Superior temporal gyrus (tissue), 1 donor: ENCODE measurements around the gene WFDC1.

Source experiments
- DNase-seq: peaks from one replicate; pipeline ENCODE4 v3.0.0-alpha.2; 2016; ENCODE audit errors: extremely low spot score

The WFDC1 gene

DNA sequence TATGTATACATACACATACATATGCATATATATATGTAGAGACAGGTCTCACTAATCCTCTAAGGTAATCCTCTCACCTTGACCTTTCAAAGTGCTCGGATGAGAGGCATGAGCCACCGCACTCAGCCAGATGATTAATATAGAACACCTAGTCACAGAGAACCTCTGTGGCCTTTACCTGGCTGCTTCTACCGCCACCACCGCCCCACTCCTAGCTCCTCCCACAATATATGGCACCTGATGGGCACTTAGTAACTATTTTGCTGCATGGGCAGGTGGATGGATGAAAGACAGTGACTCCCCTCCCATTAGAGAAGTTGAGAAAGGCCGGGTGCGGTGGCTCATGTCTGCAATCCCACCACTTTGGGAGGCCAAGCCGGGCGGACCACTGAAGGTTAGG, 57.0 kb downstream of the WFDC1 start:
- DNase-seq: no peak

DNA sequence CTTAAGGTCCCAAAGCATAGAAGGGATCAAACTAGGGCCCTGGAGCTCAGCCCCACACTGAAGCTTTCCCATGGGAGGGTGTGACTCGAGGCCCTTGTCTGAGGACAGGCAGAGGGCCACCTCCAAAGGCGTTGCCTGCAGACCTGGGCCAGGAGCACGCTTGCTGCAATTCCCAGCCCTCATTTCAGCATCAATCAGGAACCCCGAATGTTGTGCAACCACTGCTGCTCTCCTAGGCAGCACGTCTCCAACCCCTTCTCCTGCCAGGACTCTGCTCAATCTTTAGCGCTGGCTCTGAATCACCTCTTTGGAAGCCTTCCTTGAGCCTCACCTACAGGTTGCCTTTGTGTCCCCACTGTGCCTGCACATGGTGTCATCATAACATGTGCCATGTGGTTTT, 59.6 kb downstream of the WFDC1 start:
- DNase-seq: no peak

DNA sequence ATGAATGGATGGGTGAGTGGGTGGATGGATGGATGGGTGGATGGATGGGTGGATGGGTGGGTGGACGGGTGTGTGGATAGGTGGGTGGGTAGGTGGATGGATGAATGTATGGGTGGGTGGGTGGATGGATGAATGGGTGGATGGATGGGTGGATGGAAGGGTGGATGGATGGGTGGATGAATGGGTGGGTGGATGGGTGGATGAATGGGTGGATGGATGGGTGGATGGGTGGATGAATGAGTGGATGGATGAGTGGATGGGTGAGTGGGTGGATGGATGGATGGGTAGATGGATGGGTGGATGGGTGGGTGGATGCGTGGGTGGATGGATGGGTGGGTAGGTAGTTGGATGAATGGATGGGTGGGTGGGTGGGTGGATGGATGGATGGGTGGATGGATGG, 60.5 kb downstream of the WFDC1 start:
- DNase-seq: no peak

DNA sequence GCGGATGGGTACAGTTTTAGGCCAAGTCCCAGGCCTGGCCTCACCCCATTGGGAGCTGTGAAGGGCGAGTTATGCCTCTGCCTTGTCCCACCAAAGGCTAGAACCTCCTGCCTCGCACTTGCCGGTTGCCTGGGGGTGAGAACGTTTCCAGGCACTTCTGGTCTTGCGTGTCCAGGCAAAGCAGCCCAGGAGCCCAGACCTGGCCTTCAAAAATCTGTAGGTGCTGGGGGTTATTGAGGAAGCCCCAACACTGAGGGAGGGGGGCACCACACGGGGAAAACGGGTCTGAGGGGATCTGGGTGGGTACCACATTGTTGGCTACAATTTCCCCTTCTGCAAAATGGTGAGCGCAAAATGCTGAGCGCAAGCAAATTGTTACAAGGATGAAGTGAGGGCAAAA, 61.5 kb downstream of the WFDC1 start:
- DNase-seq: peak; percentile 48

DNA sequence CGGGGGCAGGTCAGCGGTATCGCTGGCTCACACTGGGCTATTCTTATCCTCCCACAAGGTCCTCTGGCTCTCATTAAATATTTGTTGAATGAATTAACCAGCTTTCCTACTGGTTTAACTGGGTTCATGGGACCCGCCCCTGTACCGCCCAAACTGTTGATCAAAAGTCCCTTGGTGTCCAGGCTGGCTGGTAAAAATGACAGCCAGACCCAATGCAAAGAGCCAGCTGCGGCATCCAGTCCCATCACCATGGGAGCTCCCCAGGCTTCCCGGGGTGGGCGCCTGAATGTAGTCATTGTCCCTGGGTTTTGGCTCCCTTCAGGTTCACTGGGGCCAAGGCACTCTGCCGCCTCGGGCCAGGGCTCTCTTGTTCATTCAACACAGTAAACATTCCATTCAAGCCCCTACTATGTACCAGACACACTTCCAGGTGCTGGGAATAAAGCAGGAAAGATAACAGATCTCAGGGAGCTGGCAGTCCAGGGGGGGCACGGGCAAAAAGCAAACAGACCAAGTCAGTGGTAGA, 62.0 kb downstream of the WFDC1 start:
- DNase-seq: peak; percentile 94

DNA sequence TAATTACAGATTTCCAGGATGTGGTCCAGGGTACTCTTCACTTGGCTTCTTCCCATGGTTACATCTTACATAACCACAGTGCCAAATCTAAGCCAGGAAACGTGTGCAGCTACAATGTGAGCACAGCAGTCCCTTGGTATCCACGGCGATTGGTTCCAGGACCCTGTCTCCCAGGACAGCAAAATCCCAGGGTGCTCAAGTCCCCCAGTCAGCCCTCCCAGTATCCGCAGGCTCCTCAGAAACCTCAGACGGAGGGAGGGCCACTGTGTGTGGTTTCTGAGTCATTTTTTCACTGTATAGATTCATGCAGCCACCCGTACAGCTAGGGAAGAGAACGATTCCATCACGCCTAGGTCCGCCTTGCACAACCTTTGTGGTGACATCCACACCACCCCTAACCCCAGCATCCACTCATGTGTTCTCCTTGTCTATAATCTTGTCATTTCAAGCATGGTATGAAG, 62.5 kb downstream of the WFDC1 start:
- DNase-seq: peak; percentile 77

DNA sequence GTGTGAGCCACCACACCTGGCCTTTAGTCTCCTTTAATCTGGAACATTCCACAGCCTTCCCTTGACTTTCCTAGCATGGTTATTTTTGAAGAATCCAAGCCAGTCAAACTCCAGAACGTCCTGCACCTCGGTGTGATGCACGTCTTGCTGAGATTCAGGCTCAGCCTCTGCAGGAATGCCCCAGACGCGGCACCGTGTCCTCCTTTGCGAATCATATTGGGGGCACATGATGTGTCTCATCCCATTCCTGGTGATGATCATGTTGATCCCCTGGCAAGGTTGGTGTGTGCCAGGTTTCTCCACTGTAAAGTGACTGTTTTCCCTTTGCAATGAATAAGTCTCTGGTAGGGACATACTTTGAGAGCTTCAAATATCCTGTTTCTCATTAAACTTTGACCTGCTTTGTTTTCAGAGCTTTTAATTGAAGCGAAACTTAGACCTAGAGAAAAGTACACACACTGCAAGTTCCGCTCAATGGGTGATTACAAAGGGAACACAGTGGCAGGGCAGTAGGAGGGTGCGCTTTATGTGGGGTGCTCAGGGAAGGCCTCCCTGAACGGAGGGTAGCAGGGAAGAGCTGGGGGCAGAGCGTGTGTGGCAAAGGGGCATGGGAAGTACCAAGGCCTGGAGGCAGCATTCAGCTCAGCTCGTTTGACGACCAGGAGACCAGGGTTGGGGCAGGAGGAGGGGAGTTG, 64.1 kb downstream of the WFDC1 start:
- no peak for DNase-seq

DNA sequence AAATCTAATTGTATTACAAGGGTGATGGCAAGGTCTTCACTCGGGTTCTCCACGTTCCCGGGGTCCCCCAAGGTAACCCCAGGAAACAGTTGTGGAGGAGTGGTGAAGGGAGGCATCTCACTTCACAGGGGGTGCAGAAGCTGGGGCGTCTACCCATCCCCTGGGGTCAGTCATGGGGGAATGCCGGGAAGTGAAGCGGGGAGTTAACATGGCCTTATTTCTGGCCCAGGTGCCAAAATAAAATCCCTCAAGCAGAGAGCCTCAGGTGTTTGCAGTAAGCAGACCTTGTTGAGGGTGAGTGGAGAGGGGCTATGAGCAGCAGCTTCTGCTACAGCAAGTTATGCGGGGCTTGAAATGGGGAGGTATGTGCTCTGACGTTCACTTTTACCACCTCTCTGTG, 64.6 kb downstream of the WFDC1 start:
- no peak for DNase-seq

DNA sequence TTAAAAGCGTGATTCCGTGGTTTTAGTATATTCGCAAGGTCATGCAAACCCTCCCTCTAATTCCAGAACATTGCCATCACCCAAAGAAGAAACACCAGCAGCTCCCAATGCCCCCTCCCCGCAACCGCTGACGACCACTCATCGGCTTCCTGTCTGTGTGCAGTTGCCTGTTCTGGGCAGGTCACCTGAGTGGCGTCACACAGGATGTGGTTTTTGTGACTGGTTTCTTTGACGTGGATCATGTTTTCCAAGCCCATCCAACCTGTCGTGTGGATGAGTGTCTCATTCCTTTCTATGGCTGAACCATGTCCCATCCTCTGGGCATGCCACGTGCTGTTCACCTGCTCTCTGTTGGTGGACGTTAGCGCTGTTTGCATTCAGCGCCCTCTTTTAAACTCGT, 65.5 kb downstream of the WFDC1 start:
- no peak for DNase-seq

DNA sequence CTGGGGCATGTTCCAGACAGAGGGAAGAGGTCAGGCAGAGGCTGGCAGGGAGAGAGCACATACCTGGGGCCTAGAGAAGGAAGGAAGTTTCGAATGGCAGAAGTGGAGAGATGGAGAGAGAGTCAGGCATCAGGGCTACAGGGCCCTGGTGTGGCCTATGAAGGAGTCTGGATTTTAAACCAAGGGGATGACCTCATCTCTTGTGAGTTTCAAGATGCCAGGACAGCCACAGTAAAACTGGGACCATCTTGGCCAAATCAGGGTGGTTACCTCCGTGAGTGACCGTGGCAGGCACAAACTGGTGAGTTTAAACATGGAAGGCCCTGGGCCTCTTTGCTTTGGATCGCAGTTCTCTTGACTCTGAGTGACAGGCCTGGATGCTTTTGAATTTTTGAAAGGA, 66.1 kb downstream of the WFDC1 start:
- DNase-seq: no peak

DNA sequence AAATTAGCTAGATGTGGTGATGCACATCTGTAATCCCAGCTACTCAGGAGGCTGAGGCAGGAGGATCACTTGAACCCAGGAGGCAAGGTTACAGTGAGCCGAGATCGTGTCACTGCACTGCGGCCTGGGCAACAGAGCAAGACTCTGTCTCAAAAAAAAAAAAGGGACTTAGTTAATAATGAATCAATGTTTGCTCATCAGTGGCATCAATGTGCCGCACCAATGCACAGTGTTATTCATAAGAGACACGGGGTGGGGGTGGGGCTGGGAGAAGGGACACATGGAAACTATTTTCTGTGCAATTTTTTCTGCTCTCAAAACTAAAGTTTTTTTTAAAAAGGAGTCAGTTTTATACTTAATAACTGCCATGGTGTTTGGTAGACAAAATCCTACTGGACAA, 66.9 kb downstream of the WFDC1 start:
- no peak for DNase-seq

DNA sequence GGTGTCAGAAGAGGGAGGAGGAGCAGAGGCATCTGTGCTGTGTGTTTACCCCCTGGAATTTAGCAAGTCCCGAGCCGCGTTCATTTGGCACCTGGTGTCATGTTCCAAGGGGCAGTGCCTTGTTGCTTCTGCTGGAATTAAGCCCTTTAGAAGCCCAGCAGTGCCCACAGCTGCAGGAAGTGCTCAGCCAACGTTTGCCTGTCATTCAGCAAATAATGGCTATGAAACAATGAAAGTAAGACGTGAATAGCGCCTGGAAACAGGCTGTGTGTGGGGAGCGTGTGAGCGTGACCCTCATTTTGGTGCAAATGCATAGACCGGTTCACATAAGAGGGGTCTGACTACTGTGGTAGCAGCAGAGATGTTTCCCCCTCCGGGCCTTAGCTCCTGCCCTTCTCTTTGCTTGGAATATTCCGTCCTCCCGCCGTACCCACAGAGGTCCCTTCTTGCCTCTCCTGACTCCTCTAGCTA, 67.8 kb downstream of the WFDC1 start:
- peak; percentile 63 for DNase-seq

DNA sequence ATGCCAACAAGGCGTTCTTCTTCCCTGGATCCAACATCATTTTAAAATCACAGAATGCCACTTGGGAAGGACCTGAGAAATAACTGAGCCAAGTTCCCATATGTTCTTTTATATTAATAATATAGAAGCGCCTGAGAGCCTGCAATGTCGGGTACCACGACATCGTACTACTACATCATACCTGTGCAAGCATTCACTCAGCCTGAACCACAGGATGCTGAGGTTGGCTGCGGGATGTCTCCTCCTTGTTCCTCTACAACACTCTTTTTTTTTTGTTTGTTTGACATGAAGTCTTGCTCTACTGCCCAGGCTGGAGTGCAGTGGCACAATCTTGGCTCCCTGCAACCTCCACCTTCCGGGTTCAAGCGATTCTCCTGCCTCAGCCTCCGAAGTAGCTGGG, 71.5 kb downstream of the WFDC1 start:
- no peak for DNase-seq

DNA sequence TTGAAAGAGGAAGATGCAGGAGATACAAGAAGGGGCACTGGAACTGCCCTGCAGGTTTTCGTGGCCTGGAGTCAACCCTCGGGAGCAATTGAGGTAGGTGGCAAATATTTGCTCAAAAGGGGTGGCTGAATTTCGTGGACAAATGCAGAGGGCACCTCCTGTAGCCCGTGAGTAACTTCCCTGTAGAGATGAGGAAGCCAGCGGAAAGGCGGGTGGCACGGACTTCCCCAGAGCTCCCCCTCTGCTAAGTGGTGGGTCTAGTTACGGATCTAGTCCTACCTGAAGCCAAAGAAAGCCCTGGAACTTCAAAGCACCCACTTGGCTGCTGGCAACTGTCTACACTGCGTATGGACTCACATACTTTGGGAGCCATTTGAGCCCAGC, 72.6 kb downstream of the WFDC1 start:
- no peak for DNase-seq

DNA sequence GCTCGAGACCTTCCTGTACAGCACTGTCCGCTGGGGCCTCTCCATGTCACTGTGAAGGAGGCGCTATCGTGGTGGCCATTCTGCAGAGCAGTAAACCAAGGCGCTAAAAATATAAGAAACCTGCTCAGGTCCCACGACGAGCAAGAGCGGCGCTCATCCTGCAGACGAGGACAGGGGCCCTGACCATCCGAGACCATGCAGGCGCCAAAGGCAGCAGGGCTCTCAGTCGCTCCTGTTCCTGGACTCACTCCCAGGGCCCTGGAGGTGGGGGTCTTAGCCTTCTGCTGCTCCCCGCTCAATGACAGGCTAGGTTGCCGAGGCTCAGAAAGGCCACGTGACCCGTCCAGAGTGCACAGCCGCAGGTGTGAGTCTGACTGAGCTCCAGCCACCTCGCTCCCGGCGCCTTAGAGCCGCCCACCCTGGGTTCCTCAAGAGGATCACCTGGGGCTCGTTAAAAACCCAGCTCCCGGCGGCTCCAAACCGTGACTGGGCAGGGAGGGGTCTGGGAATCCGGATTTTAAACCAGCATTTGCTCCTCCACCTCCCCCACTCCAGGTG, 73.2 kb downstream of the WFDC1 start:
- no peak for DNase-seq

DNA sequence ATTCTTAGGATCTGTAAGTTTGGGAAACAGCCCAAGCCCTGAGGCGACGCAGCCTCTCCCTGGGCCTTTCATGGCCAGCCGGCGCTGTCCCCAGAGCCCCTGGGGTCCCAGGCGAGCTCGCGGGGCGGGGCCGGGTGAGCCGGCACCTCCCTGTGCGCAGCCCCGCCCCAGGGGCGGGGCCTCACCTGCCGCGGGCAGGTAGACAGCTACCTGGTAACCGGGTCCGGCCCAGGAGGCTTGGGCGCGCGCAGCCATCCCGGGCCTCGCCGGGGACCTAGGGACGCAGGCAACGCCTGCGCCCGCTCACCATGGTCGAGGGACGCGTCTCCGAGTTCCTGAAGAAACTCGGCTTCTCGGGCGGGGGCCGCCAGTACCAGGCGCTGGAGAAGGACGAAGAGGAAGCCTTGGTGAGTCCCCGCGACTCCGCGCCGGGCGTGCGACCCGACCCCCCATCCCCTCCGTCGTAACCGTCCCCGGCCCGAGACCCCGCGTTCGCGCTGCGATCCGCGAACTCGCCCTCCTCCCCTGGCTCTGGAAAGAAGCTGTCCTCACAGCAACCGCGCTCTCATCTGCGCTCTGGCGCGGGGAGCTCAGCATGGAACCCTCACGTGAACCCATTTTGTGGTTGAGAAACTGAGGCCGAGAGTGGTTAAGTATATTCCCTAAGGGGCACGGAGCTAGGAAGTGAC, 73.8 kb downstream of the WFDC1 start, which contains the start of gene ATP2C2:
ATP2C2 (plus strand) TSS at position 231 of the 689 bp plus-strand sequence; CDS start at position 309, 78 bp downstream.
- DNase-seq: no peak

DNA sequence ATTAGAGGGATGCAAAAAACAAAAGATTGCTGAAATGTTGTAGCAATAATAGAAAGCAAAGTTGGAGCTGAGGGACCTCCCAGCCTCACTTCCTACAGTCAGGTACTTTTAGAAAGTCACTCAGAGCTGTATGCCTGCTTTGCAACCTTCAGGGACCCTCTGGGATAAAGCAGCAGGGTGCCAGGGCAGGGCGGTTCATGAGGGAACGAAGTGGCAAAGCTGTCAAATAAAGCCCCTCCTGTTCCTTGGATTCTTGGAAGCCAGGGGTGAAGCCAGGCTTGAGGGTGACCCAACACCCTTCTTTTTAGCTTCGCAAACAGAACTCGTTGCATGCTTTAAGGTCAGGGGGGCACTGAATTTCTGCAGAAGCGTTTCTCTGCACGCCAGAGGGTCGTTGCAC, 74.4 kb downstream of the WFDC1 start:
- DNase-seq: no peak

DNA sequence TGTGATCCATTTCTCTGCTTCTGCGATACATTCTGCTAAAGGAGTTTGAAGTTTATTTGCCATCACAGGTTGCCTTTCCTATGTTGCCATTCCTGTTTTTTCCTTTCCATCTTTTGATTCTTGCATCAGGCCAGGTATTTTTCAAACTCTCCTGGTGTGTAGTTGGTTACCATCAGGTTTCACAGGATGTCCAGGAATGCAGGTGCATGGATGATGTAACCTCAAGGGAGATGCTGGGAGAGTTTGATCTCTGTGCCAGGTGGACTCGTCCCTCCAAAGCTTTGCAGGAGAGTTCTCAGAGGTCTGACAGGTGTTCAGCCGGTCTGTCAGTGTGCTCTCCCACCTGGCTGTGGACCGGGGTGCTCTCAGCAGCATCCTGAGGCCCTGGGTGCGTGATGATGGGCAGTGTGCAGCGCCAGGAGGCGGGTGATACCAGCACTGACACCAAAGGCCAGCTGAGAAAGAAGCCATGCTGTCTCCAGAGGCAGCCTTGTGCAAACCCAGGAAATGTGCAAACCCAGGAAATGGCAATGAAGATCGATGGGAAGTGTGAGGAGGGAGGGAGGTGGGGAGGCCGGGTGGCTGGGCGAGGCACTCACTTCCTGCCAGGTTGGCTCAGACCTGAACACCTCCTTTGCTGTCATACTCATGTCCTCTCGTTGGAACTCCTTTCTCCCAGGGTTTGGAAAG, 75.4 kb downstream of the WFDC1 start:
- no peak for DNase-seq

DNA sequence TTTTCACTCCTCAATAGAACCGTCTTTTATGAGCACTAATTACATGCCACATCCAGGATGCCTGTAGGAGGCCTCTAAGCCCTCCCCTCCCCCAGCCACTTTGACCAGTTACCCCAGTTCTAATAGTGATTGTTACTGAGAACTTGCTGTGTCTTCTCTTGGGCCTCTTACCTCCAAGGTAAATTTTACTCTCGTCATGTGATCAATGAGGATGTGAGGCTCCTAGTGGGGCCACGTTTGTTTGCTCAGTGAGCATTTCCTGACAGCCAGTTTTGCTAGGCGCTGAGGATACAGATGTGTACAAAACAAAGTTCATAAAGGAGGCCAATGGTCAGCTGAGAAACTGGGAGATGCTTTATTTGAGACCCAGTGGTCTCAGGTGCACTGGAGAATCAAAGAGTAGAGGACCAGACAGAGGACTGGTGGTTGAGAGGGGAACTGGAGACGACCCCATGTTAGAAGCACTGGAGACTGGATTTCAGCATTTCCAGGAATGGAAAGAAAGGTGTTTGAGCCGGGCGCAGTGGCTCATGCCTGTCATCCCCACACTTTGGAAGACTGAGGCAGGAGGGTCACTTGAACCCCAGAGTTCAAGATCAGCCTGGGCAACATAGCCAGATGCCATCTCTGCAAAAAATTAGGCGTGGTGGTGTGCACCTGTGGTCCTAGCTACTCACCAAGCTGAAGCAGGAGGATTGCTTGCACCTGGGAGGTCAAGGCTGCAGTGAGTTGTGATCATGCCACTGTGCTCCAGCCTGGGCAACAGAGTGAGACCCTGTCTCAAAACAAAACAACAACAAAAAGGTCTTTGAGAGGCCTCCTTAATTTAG, 76.3 kb downstream of the WFDC1 start:
- DNase-seq: no peak

DNA sequence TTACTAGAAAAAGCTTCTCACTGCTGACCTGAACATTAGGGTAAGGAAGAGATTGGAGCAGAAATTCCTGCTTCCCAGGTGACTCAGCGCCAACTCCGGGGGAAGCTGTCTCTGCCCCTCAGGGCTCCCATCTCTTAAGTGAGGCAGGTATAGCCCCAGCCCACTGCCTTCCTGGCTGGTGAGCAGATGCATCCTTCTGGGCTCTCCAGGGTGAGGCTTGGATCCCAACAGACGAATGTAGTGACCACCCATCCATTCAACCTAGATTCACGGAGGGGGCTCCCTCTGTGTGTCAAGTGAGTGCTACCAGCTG, 76.8 kb downstream of the WFDC1 start:
- no peak for DNase-seq

DNA sequence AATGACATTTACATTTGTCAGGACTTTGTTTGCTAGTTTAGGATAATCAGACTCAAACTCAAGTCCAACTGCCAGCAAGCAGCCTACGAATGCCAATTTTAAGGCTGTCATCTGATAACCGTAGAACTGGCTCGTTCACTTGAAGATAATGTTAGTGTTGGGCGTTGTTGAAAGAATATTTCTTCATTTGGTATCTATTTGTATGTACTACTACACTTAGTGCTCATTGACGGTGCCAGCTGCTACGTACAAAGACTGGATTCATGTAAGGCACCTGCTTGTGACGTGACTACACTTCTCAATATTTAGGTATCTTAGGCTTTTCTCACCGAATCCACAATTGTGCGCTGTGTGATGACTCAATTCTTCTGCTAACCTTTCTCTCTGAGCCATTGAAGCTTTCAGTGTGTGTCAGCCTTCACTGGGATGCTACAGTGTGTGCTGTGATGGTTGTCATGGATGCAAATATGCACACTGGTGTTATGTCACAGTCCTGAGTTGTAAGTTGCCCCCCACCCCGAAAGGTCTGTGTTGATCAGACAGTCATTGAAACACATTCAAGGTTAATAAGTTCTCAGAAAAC, 79.3 kb downstream of the WFDC1 start:
- DNase-seq: peak; percentile 42
